WTC11 (cell line): ENCODE results near the gene FBXL4.

Source experiments
- ESRRA ChIP-seq: sonication (generic); formaldehyde crosslinking; IDR thresholded peaks from 2 replicates; pipeline ENCODE4 v1.8.1; 2022; ENCODE audit warnings: mild to moderate bottlenecking, missing genetic modification reagents, borderline replicate concordance
- GABPB1 ChIP-seq: sonication (generic); formaldehyde crosslinking; IDR thresholded peaks from 2 replicates; pipeline ENCODE4 v1.8.1; 2023; ENCODE audit warnings: mild to moderate bottlenecking, missing genetic modification reagents
- NFE2L1 ChIP-seq: sonication (generic); formaldehyde crosslinking; IDR thresholded peaks from 2 replicates; pipeline ENCODE4 v1.8.1; 2023; ENCODE audit warnings: missing genetic modification reagents
- SP1 ChIP-seq: sonication (generic); formaldehyde crosslinking; conservative IDR thresholded peaks from 2 replicates; pipeline ENCODE4 v1.8.1; 2022; ENCODE audit warnings: missing genetic modification reagents
- TCF7 ChIP-seq: sonication (generic); formaldehyde crosslinking; IDR thresholded peaks from 2 replicates; pipeline ENCODE4 v1.8.0; 2022; ENCODE audit warnings: mild to moderate bottlenecking, low read depth, missing genetic modification reagents, moderate library complexity
- TP53 ChIP-seq: sonication (generic); formaldehyde crosslinking; IDR thresholded peaks from 2 replicates; pipeline ENCODE4 v1.8.1; 2023; ENCODE audit warnings: mild to moderate bottlenecking, missing genetic modification reagents
- ZNF263 ChIP-seq: sonication (generic); formaldehyde crosslinking; IDR thresholded peaks from 2 replicates; pipeline ENCODE4 v1.8.1; 2022; ENCODE audit warnings: low read depth, mild to moderate bottlenecking, moderate library complexity, missing genetic modification reagents
- TF ChIP-seq, protein P1 (sequence below): fragments of 250-450 bp; sonication (Bioruptor Pico); IDR thresholded peaks from 2 replicates; pipeline ENCODE4 v1.9.0; 2021; ENCODE audit warnings: mild to moderate bottlenecking
- TF ChIP-seq, protein P2 (sequence below): fragments of 200-600 bp; IDR thresholded peaks from 2 replicates; pipeline ENCODE4 v1.8.0; 2022; ENCODE audit warnings: antibody characterized with exemption
- TF ChIP-seq, protein P3 (sequence below): sonication (generic); formaldehyde crosslinking; IDR thresholded peaks from 2 replicates; pipeline ENCODE4 v1.8.1; 2023; ENCODE audit warnings: mild to moderate bottlenecking, missing genetic modification reagents
- TF ChIP-seq, protein P4 (sequence below): sonication (generic); formaldehyde crosslinking; IDR thresholded peaks from 2 replicates; pipeline ENCODE4 v1.8.1; 2022; ENCODE audit warnings: low read depth, missing genetic modification reagents, borderline replicate concordance
- TF ChIP-seq, protein P5 (sequence below): sonication (generic); formaldehyde crosslinking; IDR thresholded peaks from 2 replicates; pipeline ENCODE4 v1.8.0; 2022; ENCODE audit warnings: mild to moderate bottlenecking, missing genetic modification reagents

DNA sequence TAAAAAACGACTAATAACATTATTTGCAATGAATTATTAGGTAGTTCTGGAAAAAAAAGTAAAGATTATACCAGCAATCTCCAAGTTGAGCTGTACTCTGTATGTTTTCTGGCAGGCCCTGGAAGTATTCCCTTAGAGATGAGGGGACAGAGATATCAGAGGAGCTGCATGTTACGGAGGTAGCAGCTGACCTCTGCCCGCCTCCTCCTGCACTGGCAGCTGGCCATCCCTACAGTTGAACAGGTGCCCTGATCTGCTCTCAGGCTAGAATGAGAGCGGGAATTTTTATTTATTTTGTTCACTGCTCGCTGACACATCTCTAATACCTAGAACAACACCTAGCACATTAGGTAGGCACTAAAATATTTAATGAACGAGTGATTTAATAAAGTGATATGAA, 23.1 kb downstream of the FBXL4 start:
- TF ChIP-seq SP1 (CRISPR knock-in tag) (no peak), TCF7 (no peak), ESRRA (CRISPR knock-in tag) (no peak), ZNF263 (no peak), TP53 (CRISPR knock-in tag) (no peak), NFE2L1 (CRISPR knock-in tag) (no peak), GABPB1 (CRISPR knock-in tag) (no peak)
- TF ChIP-seq, protein P1, sequence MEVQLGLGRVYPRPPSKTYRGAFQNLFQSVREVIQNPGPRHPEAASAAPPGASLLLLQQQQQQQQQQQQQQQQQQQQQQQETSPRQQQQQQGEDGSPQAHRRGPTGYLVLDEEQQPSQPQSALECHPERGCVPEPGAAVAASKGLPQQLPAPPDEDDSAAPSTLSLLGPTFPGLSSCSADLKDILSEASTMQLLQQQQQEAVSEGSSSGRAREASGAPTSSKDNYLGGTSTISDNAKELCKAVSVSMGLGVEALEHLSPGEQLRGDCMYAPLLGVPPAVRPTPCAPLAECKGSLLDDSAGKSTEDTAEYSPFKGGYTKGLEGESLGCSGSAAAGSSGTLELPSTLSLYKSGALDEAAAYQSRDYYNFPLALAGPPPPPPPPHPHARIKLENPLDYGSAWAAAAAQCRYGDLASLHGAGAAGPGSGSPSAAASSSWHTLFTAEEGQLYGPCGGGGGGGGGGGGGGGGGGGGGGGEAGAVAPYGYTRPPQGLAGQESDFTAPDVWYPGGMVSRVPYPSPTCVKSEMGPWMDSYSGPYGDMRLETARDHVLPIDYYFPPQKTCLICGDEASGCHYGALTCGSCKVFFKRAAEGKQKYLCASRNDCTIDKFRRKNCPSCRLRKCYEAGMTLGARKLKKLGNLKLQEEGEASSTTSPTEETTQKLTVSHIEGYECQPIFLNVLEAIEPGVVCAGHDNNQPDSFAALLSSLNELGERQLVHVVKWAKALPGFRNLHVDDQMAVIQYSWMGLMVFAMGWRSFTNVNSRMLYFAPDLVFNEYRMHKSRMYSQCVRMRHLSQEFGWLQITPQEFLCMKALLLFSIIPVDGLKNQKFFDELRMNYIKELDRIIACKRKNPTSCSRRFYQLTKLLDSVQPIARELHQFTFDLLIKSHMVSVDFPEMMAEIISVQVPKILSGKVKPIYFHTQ = no peak
- TF ChIP-seq, protein P2, sequence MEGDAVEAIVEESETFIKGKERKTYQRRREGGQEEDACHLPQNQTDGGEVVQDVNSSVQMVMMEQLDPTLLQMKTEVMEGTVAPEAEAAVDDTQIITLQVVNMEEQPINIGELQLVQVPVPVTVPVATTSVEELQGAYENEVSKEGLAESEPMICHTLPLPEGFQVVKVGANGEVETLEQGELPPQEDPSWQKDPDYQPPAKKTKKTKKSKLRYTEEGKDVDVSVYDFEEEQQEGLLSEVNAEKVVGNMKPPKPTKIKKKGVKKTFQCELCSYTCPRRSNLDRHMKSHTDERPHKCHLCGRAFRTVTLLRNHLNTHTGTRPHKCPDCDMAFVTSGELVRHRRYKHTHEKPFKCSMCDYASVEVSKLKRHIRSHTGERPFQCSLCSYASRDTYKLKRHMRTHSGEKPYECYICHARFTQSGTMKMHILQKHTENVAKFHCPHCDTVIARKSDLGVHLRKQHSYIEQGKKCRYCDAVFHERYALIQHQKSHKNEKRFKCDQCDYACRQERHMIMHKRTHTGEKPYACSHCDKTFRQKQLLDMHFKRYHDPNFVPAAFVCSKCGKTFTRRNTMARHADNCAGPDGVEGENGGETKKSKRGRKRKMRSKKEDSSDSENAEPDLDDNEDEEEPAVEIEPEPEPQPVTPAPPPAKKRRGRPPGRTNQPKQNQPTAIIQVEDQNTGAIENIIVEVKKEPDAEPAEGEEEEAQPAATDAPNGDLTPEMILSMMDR = no peak
- TF ChIP-seq, protein P3, sequence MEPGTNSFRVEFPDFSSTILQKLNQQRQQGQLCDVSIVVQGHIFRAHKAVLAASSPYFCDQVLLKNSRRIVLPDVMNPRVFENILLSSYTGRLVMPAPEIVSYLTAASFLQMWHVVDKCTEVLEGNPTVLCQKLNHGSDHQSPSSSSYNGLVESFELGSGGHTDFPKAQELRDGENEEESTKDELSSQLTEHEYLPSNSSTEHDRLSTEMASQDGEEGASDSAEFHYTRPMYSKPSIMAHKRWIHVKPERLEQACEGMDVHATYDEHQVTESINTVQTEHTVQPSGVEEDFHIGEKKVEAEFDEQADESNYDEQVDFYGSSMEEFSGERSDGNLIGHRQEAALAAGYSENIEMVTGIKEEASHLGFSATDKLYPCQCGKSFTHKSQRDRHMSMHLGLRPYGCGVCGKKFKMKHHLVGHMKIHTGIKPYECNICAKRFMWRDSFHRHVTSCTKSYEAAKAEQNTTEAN = no peak
- TF ChIP-seq, protein P4, sequence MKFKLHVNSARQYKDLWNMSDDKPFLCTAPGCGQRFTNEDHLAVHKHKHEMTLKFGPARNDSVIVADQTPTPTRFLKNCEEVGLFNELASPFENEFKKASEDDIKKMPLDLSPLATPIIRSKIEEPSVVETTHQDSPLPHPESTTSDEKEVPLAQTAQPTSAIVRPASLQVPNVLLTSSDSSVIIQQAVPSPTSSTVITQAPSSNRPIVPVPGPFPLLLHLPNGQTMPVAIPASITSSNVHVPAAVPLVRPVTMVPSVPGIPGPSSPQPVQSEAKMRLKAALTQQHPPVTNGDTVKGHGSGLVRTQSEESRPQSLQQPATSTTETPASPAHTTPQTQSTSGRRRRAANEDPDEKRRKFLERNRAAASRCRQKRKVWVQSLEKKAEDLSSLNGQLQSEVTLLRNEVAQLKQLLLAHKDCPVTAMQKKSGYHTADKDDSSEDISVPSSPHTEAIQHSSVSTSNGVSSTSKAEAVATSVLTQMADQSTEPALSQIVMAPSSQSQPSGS (CRISPR knock-in tag) = no peak
- TF ChIP-seq, protein P5, sequence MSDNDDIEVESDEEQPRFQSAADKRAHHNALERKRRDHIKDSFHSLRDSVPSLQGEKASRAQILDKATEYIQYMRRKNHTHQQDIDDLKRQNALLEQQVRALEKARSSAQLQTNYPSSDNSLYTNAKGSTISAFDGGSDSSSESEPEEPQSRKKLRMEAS (CRISPR knock-in tag) = no peak
